G401.6 (cell line): Measurements from ENCODE around the gene WNT3A.

ENCODE experiments used
- FAIRE-seq: peaks from 2 replicates; lab custom pipeline; 2012; peaks lifted over from hg19 to GRCh38; lab: Jason Lieb, UNC

WNT3A gene

GRCh38 chr1:227999056-227999930 is 7.5 kb upstream of the WNT3A start:
- FAIRE-seq, result no peak

- no peak for FAIRE-seq
Measured at GRCh38 chr1:228000416-228000815, 6.4 kb upstream of the WNT3A start.

- FAIRE-seq, result no peak
Measured at GRCh38 chr1:228000836-228001563, 5.8 kb upstream of the WNT3A start.

GRCh38 chr1:228001738-228002535 is 4.9 kb upstream of the WNT3A start:
- FAIRE-seq, result no peak

GRCh38 chr1:228002792-228003191 is 4.0 kb upstream of the WNT3A start:
- FAIRE-seq, result no peak

- FAIRE-seq, result no peak
Measured at GRCh38 chr1:228003461-228004330, 3.1 kb upstream of the WNT3A start.

GRCh38 chr1:228004331-228004855 is 2.4 kb upstream of the WNT3A start:
- FAIRE-seq, result no peak

GRCh38 chr1:228004856-228005462 is 1.8 kb upstream of the WNT3A start:
- FAIRE-seq, result no peak

- no peak for FAIRE-seq
Measured at GRCh38 chr1:228005511-228006033, 1.2 kb upstream of the WNT3A start.

- no peak for FAIRE-seq
Measured at GRCh38 chr1:228006034-228006785, 588 bp upstream of the WNT3A start.

GRCh38 chr1:228007049-228007800 is 427 bp downstream of the WNT3A start:
- no peak for FAIRE-seq

- no peak for FAIRE-seq
Measured at GRCh38 chr1:228007801-228008341, 1.1 kb downstream of the WNT3A start.

- no peak for FAIRE-seq
Measured at GRCh38 chr1:228008391-228009115, 1.8 kb downstream of the WNT3A start.

GRCh38 chr1:228009116-228009827 is 2.5 kb downstream of the WNT3A start:
- FAIRE-seq, result no peak

- FAIRE-seq, result no peak
Measured at GRCh38 chr1:228009828-228010775, 3.3 kb downstream of the WNT3A start.

- FAIRE-seq, result no peak
Measured at GRCh38 chr1:228010921-228011320, 4.1 kb downstream of the WNT3A start.
